Transverse colon (tissue), 4 donors: ENCODE results near the gene OR1J4. TPM values are rescaled to one million over a fixed set of nuclear protein-coding genes. Genes with fewer than 3 reads are reported as not detected.

ENCODE experiments used
- DNase-seq: peaks from one replicate; pipeline ENCODE4 v3.0.0-alpha.2; 2019
- H3K27ac ChIP-seq, 4 donors: fragments of 200-600 bp; sonication (generic); 2 replicates each; pipeline ENCODE4 v1.5.1; 2016 to 2018; ENCODE audit warnings: inconsistent platforms in 4 of 4
- H3K27me3 ChIP-seq: fragments of 200-600 bp; sonication (generic); 2 replicates; pipeline ENCODE4 v1.5.1; 2017; ENCODE audit warnings: inconsistent platforms
- H3K36me3 ChIP-seq, 4 donors: fragments of 200-600 bp; sonication (generic); 2 replicates each; pipeline ENCODE4 v1.5.1; 2017 to 2019; ENCODE audit warnings: inconsistent platforms in 4 of 4
- H3K4me1 ChIP-seq, 4 donors: fragments of 200-600 bp; sonication (generic); 2 replicates each; pipeline ENCODE4 v1.5.1; 2017 to 2020; ENCODE audit warnings: inconsistent platforms in 4 of 4
- H3K4me3 ChIP-seq, 4 donors: fragments of 200-600 bp; sonication (generic); 1 replicate in 1 of 4; 2 replicates in 3 of 4; pipeline versions ENCODE4 v1.5.1 to v1.6.1; 2017 to 2019; ENCODE audit warnings: inconsistent platforms in 4 of 4
- H3K9me3 ChIP-seq, 2 donors: fragments of 200-600 bp; sonication (generic); 2 replicates each; pipeline ENCODE4 v1.5.1; 2017 to 2019; ENCODE audit warnings: inconsistent platforms in 2 of 2
- EP300 ChIP-seq: sonication (generic); formaldehyde crosslinking; IDR thresholded peaks from one replicate; pipeline ENCODE4 v1.6.1; 2017; ENCODE audit warnings: antibody characterized with exemption, low read depth
- POLR2A ChIP-seq: fragments of 450-650 bp; IDR thresholded peaks from one replicate; pipeline ENCODE4 v1.6.1; 2016; ENCODE audit warnings: antibody characterized with exemption, mild to moderate bottlenecking, moderate library complexity
- POLR2AphosphoS5 ChIP-seq, 3 donors: sonication (generic); formaldehyde crosslinking; IDR thresholded peaks; one replicate each; pipeline ENCODE4 v1.6.1; 2016; ENCODE audit warnings: antibody characterized with exemption in 3 of 3
- WGBS, 2 donors: methylation state at CpG; one replicate each; pipeline ENCODE4 v1.1.5; 2018; ENCODE audit warnings: low coverage in 1 of 2; 5-methylcytosine and 5-hydroxymethylcytosine counted together
- in situ Hi-C, 4 donors: fragments of 200-750 bp; cut with MboI; loops; one replicate each; pipeline versions ENCODE4 v1.15.0 to v1.15.1; 2017; ENCODE audit warnings: low sequenced_read_pairs in 3 of 4, low pct_ligation_motif_present in 1 of 4, low pct_unique_long_range_greater_than_20kb in 1 of 4
- intact Hi-C: fragments of 100-400 bp; cut with DNase I; formaldehyde crosslinking; loops from one replicate; pipeline ENCODE4 v1.15.1; 2023; ENCODE audit warnings: low total_unique reads
- total RNA-seq, 4 donors: library from RNA; depleted of rRNA; stranded (reverse); fragments of >200 nt; gene quantifications; one replicate each; pipeline ENCODE4 v1.1.0, GENCODE V29; 2016
- TF ChIP-seq, protein P1 (sequence below), 5 experiments: fragments of 200-600 bp in 3 of 5; fragments of 450-650 bp in 2 of 5; sonication (generic) in 3 of 5; IDR thresholded peaks; 1 replicate in 2 of 5; 2 replicates in 3 of 5; pipeline ENCODE4 v1.5.1; 2016 to 2017; ENCODE audit warnings: antibody characterized with exemption in 5 of 5, inconsistent platforms in 3 of 5, mild to moderate bottlenecking in 2 of 5, moderate library complexity in 1 of 5

The OR1J4 gene, protein sequence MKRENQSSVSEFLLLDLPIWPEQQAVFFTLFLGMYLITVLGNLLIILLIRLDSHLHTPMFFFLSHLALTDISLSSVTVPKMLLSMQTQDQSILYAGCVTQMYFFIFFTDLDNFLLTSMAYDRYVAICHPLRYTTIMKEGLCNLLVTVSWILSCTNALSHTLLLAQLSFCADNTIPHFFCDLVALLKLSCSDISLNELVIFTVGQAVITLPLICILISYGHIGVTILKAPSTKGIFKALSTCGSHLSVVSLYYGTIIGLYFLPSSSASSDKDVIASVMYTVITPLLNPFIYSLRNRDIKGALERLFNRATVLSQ
- total RNA-seq, result not detected

DNA sequence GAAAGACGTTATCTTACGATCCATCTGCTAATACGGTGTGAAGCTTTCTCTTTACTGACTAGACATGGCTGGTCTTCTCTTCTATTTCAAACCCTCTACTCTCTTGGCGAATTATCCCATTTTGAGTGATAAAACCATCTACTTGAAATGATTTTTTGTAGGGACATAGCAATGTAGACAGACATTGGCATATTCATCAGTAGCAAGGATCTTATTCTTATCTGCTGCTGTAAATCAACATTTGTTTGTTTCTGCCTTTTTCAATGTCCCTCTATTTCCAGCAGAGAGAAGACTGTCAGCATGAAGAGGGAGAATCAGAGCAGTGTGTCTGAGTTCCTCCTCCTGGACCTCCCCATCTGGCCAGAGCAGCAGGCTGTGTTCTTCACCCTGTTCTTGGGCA, at the start of gene OR1J4:
Gene OR1J4, plus strand, starts transcription at position 301 of the 400 bp plus-strand sequence. Its CDS starts 0 bp downstream, at position 301.
- no peaks in the 10 kb centered on the region for H3K4me1 ChIP-seq
- TF ChIP-seq EP300 (no peak), POLR2A (no peak), POLR2AphosphoS5 (IDR thresholded peaks at IDR 0.05) (no peak)
- TF ChIP-seq, protein P1, sequence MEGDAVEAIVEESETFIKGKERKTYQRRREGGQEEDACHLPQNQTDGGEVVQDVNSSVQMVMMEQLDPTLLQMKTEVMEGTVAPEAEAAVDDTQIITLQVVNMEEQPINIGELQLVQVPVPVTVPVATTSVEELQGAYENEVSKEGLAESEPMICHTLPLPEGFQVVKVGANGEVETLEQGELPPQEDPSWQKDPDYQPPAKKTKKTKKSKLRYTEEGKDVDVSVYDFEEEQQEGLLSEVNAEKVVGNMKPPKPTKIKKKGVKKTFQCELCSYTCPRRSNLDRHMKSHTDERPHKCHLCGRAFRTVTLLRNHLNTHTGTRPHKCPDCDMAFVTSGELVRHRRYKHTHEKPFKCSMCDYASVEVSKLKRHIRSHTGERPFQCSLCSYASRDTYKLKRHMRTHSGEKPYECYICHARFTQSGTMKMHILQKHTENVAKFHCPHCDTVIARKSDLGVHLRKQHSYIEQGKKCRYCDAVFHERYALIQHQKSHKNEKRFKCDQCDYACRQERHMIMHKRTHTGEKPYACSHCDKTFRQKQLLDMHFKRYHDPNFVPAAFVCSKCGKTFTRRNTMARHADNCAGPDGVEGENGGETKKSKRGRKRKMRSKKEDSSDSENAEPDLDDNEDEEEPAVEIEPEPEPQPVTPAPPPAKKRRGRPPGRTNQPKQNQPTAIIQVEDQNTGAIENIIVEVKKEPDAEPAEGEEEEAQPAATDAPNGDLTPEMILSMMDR (IDR thresholded peaks at IDR 0.05), result no peak
- 77 to 85% methylated on average over 4 of the region's 4 CpGs for WGBS, 2 donors
- H3K36me3 ChIP-seq, result no peaks in the 10 kb centered on the region
- no peaks in the 10 kb centered on the region for H3K9me3 ChIP-seq
- in situ Hi-C loops (no loop called here), intact Hi-C loops (no loop called here)
- H3K27me3 ChIP-seq, result no peaks in the 10 kb centered on the region
- H3K4me3 ChIP-seq, result no peak within 1 kb of the TSS
- no peak for DNase-seq
- no peak within 1 kb of the TSS for H3K27ac ChIP-seq

DNA sequence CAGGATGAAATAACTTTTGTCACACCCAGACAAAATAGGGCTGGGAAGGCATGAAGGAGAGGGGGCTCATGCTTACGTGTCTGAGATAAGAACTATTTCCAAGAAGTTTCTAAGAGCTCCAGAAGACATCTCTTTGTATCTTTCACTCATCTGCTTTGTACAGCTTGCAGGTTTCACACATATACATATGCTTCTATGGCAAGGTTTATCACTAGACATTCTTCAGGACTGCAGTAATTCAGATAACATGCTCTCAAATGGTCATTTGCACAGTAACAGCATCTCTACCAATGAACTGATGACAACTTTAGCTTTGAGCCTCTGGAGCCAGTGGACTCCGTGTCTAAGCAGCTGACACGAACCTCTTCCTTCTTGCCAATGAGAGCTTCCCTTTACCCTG, 44.4 kb upstream of the OR1J4 start:
- no peaks in the 10 kb centered on the region for H3K27me3 ChIP-seq
- DNase-seq, result no peak

DNA sequence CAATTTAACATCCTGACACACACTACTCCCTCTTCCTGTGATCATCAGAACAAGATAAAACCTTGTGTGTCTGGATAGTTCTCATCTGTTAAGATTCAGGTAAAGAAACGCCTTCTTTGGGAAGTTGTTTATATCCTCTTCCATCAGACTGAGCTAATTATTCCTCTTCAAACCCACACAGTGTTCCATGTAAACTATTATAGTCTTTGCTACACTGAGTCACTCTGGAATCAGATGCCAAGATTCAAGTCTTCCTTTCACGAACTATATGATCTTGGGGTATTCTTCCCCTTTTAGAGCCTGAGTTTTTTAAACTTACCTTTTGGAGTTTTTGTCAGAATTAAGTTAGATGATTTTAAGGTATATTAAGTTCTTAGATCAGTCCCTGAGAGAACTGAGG, 43.2 kb upstream of the OR1J4 start:
- Histone ChIP-seq H3K36me3 (no peaks in the 10 kb centered on the region), H3K27me3 (no peaks in the 10 kb centered on the region), H3K4me1 (no peaks in the 10 kb centered on the region), H3K4me3 (no peak overlapping the region), H3K9me3 (no peaks in the 10 kb centered on the region), H3K27ac (no peak overlapping the region)
- 38 to 58% methylated on average over 2 of the region's 2 CpGs for WGBS, 2 donors
- intact Hi-C loops (loop anchor here (1.0 kb wide), 1 partner anchor 338 kb away; no protein-coding TSS in a partner anchor), in situ Hi-C loops (no loop called here)
- TF ChIP-seq, protein P1 (IDR thresholded peaks at IDR 0.05), result no peak
- TF ChIP-seq EP300, result no peak
- no peak for TF ChIP-seq POLR2AphosphoS5 (IDR thresholded peaks at IDR 0.05)
- no peak for TF ChIP-seq POLR2A
- DNase-seq, result no peak

More for the DNA sequence above, 44.4 kb upstream of the OR1J4 start:
- WGBS, 2 donors, result 75 to 80% methylated on average over 1 to 3 of the region's 3 CpGs
- no peak overlapping the region for H3K27ac ChIP-seq
- no peak overlapping the region for H3K4me3 ChIP-seq
- H3K9me3 ChIP-seq, result no peaks in the 10 kb centered on the region
- no peaks in the 10 kb centered on the region for H3K4me1 ChIP-seq
- TF ChIP-seq EP300 (no peak), POLR2AphosphoS5 (IDR thresholded peaks at IDR 0.05) (no peak), POLR2A (no peak)
- TF ChIP-seq, protein P1 (IDR thresholded peaks at IDR 0.05), result no peak
- in situ Hi-C loops, result loop anchor here in 3 of 4 donors (25.0 kb wide), 3 partner anchors 337 to 513 kb away; no protein-coding TSS in a partner anchor
- intact Hi-C loops, result no loop called here
- H3K36me3 ChIP-seq, result no peaks in the 10 kb centered on the region

DNA sequence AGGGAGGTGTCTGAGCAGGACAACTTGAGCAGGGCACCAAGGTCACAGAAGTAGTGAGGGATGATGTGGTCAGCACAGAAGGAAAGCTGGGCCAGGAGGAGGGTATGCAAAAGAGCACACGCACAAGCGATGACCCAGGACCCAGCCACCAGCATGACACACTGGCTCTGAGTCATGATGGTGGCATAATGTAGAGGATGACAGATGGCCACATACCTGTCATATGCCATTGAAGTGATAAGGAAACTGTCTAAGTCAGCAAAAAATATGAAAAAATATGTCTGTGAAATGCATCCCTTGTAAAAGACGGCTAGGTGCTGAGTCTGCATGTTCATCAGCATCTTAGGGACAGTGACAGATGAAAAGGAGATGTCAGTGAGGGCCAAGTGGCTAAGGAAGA, 41.6 kb upstream of the OR1J4 start:
- H3K4me3 ChIP-seq, result no peak overlapping the region
- H3K36me3 ChIP-seq, result no peaks in the 10 kb centered on the region
- in situ Hi-C loops (no loop called here), intact Hi-C loops (no loop called here)
- no peaks in the 10 kb centered on the region for H3K27me3 ChIP-seq
- TF ChIP-seq POLR2AphosphoS5 (IDR thresholded peaks at IDR 0.05), result no peak
- TF ChIP-seq POLR2A, result no peak
- TF ChIP-seq, protein P1 (IDR thresholded peaks at IDR 0.05), result no peak
- TF ChIP-seq EP300, result no peak
- 87 to 90% methylated on average over 3 of the region's 3 CpGs for WGBS, 2 donors
- DNase-seq, result no peak
- H3K27ac ChIP-seq, result no peak overlapping the region
- no peaks in the 10 kb centered on the region for H3K9me3 ChIP-seq
- H3K4me1 ChIP-seq, result no peaks in the 10 kb centered on the region
